Measurements from ENCODE around the gene NIT1. TPM values are rescaled to one million over a fixed set of nuclear protein-coding genes. Genes with fewer than 3 reads are reported as not detected.

NIT1 gene
- total RNA-seq, 2 donors from 2014 or later = 51.0 to 65.1 TPM

- Mint-ChIP-seq H3K9me3 (no peaks in the 10 kb centered on the region), H3K27me3 (ENCODE audit: insufficient read depth) (no peaks in the 10 kb centered on the region), H3K4me3 (no peak overlapping the region), H3K4me1 (peaks cover 20% of the 10 kb centered on the region), H3K36me3 (ENCODE audit: low read depth) (peaks cover 17% of the 10 kb centered on the region), H3K27ac (no peak overlapping the region)
- no peaks in the 10 kb centered on the region for H3K9me3 ChIP-seq (ENCODE audit: control insufficient read depth, low read length)
- no peaks in the 10 kb centered on the region for H3K4me1 ChIP-seq (ENCODE audit: control insufficient read depth, insufficient read depth, low read length)
- 1 to 3% methylated on average over 10 to 11 of the region's 11 CpGs for WGBS, 2 experiments (ENCODE audit: insufficient coverage in 1 of 2, insufficient read length in 1 of 2)
- TF ChIP-seq CTCF (conservative IDR thresholded peaks at IDR 0.05) = no peak
- H3K27me3 ChIP-seq (ENCODE audit: control insufficient read depth, insufficient read depth, low read length, poor library complexity, severe bottlenecking) = no peaks in the 10 kb centered on the region
- H3K9ac ChIP-seq (ENCODE audit: extremely low read depth, low read length, poor library complexity, severe bottlenecking) = peak overlapping the region; percentile 86
- peaks cover 21% of the 10 kb centered on the region for H3K36me3 ChIP-seq (ENCODE audit: control insufficient read depth, insufficient read depth, low read length)
- peak overlapping the region; percentile 95 for H3K4me3 ChIP-seq (ENCODE audit: low read length)
- peak overlapping the region; percentile 90 for H3K27ac ChIP-seq (ENCODE audit: low read depth, low read length)
- DNase-seq = peak; percentile 54
Observed at GRCh38 chr1:161133220-161133740, 15.4 kb downstream of the NIT1 start.

- WGBS, 2 experiments (ENCODE audit: insufficient coverage in 1 of 2, insufficient read length in 1 of 2) = 86 to 97% methylated on average over 3 of the region's 3 CpGs
- Histone ChIP-seq H3K27me3 (ENCODE audit: control insufficient read depth, insufficient read depth, low read length, poor library complexity, severe bottlenecking) (no peaks in the 10 kb centered on the region), H3K9ac (ENCODE audit: extremely low read depth, low read length, poor library complexity, severe bottlenecking) (no peak overlapping the region), H3K9me3 (ENCODE audit: control insufficient read depth, low read length) (no peaks in the 10 kb centered on the region), H3K4me3 (ENCODE audit: low read length) (no peak overlapping the region), H3K4me1 (ENCODE audit: control insufficient read depth, insufficient read depth, low read length) (no peaks in the 10 kb centered on the region), H3K27ac (ENCODE audit: low read depth, low read length) (no peak overlapping the region), H3K36me3 (ENCODE audit: control insufficient read depth, insufficient read depth, low read length) (no peaks in the 10 kb centered on the region)
- no peaks in the 10 kb centered on the region for H3K9me3 Mint-ChIP-seq
- no peak overlapping the region for H3K27ac Mint-ChIP-seq
- no peaks in the 10 kb centered on the region for H3K27me3 Mint-ChIP-seq (ENCODE audit: insufficient read depth)
- H3K36me3 Mint-ChIP-seq (ENCODE audit: low read depth) = peaks cover 4% of the 10 kb centered on the region
- H3K4me1 Mint-ChIP-seq = no peaks in the 10 kb centered on the region
- no peak for TF ChIP-seq CTCF (conservative IDR thresholded peaks at IDR 0.05)
- H3K4me3 Mint-ChIP-seq = no peak overlapping the region
- no peak for DNase-seq
Observed at GRCh38 chr1:161137881-161138280, 20.0 kb downstream of the NIT1 start.

GRCh38 chr1:161138431-161138830, 20.5 kb downstream of the NIT1 start:
- Histone ChIP-seq H3K27me3 (ENCODE audit: control insufficient read depth, insufficient read depth, low read length, poor library complexity, severe bottlenecking) (no peaks in the 10 kb centered on the region), H3K27ac (ENCODE audit: low read depth, low read length) (no peak overlapping the region), H3K9me3 (ENCODE audit: control insufficient read depth, low read length) (no peaks in the 10 kb centered on the region), H3K9ac (ENCODE audit: extremely low read depth, low read length, poor library complexity, severe bottlenecking) (no peak overlapping the region), H3K4me3 (ENCODE audit: low read length) (no peak overlapping the region), H3K36me3 (ENCODE audit: control insufficient read depth, insufficient read depth, low read length) (no peaks in the 10 kb centered on the region), H3K4me1 (ENCODE audit: control insufficient read depth, insufficient read depth, low read length) (no peaks in the 10 kb centered on the region)
- WGBS, 2 experiments (ENCODE audit: insufficient coverage in 1 of 2, insufficient read length in 1 of 2) = 95 to 100% methylated on average over 1 of the region's 1 CpG
- Mint-ChIP-seq H3K27me3 (ENCODE audit: insufficient read depth) (no peaks in the 10 kb centered on the region), H3K36me3 (ENCODE audit: low read depth) (peaks cover 4% of the 10 kb centered on the region), H3K4me1 (no peaks in the 10 kb centered on the region), H3K4me3 (no peak overlapping the region), H3K9me3 (no peaks in the 10 kb centered on the region), H3K27ac (no peak overlapping the region)
- DNase-seq = no peak
- no peak for TF ChIP-seq CTCF (conservative IDR thresholded peaks at IDR 0.05)
